Stimulated activated CD4-positive, alpha-beta T cell treated with anti-CD3 and anti-CD28 coated beads, Interleukin-12 subunit alpha, Interleukin-12 subunit beta, amount 100 ng/mL, for 4 hours (primary cell): ENCODE results near the gene ATG13.

Experiments used
- DNase-seq: peaks from one replicate; pipeline ENCODE4 v3.0.0-alpha.2; 2020

Gene ATG13

GRCh38 chr11:46677169-46677568 lies 59.8 kb downstream of the ATG13 start:
- no peak for DNase-seq

- no peak for DNase-seq
Observed at GRCh38 chr11:46677991-46678740, 60.8 kb downstream of the ATG13 start.

- no peak for DNase-seq
Observed at GRCh38 chr11:46678741-46679130, 61.4 kb downstream of the ATG13 start.

- DNase-seq, result no peak
Observed at GRCh38 chr11:46679241-46680163, 62.1 kb downstream of the ATG13 start.

GRCh38 chr11:46680164-46680760 lies 62.9 kb downstream of the ATG13 start:
- DNase-seq, result no peak

- no peak for DNase-seq
Observed at GRCh38 chr11:46680815-46681214, 63.5 kb downstream of the ATG13 start.

GRCh38 chr11:46681814-46682213 lies 64.5 kb downstream of the ATG13 start:
- no peak for DNase-seq

GRCh38 chr11:46682773-46683752 lies 65.7 kb downstream of the ATG13 start:
- no peak for DNase-seq

- no peak for DNase-seq
Observed at GRCh38 chr11:46684367-46684766, 67.0 kb downstream of the ATG13 start.

GRCh38 chr11:46686886-46687795 lies 69.8 kb downstream of the ATG13 start:
- no peak for DNase-seq

- no peak for DNase-seq
Observed at GRCh38 chr11:46690702-46691101, 73.3 kb downstream of the ATG13 start.

GRCh38 chr11:46692450-46692849 lies 75.1 kb downstream of the ATG13 start:
- DNase-seq, result no peak

- no peak for DNase-seq
Observed at GRCh38 chr11:46693597-46694012, 76.3 kb downstream of the ATG13 start.

GRCh38 chr11:46694072-46694471 lies 76.7 kb downstream of the ATG13 start:
- no peak for DNase-seq

- DNase-seq, result no peak
Observed at GRCh38 chr11:46694607-46695006, 77.3 kb downstream of the ATG13 start.

GRCh38 chr11:46695345-46696211 lies 78.2 kb downstream of the ATG13 start:
- no peak for DNase-seq

GRCh38 chr11:46696212-46696558 lies 78.8 kb downstream of the ATG13 start:
- DNase-seq, result no peak

- DNase-seq, result no peak
Observed at GRCh38 chr11:46697303-46697702, 80.0 kb downstream of the ATG13 start.

GRCh38 chr11:46697723-46698122 lies 80.4 kb downstream of the ATG13 start:
- no peak for DNase-seq

- DNase-seq, result no peak
Observed at GRCh38 chr11:46698597-46698996, 81.2 kb downstream of the ATG13 start.
